Endodermal cell (in vitro differentiated cells): Measurements from ENCODE around the gene TMIGD3. TPM values are rescaled to one million over a fixed set of nuclear protein-coding genes. Genes with fewer than 3 reads are reported as not detected.

Experiments
- DNase-seq: peaks from one replicate; pipeline ENCODE4 v3.0.0-alpha.2; 2017
- H3K27ac ChIP-seq: 2 replicates; pipeline ENCODE4 v1.5.1; 2013; ENCODE audit warnings: mild to moderate bottlenecking, low read depth, low read length, moderate library complexity
- H3K27me3 ChIP-seq: 2 replicates; pipeline ENCODE4 v1.6.1; 2013; ENCODE audit warnings: mild to moderate bottlenecking, low read length, moderate library complexity; ENCODE audit not compliant: insufficient read depth, control insufficient read depth, poor library complexity, severe bottlenecking
- H3K36me3 ChIP-seq: 2 replicates; pipeline ENCODE4 v1.7.0; 2013; ENCODE audit warnings: mild to moderate bottlenecking, low read length, moderate library complexity; ENCODE audit not compliant: control insufficient read depth, insufficient read depth
- H3K4me1 ChIP-seq: one replicate; pipeline ENCODE4 v1.7.0; 2013; ENCODE audit warnings: low read length; ENCODE audit not compliant: control insufficient read depth, insufficient read depth
- H3K4me3 ChIP-seq: 2 replicates; pipeline ENCODE4 v1.5.1; 2013; ENCODE audit warnings: mild to moderate bottlenecking, low read length, moderate library complexity
- H3K9ac ChIP-seq: 2 replicates; pipeline ENCODE4 v1.6.1; 2013; ENCODE audit warnings: mild to moderate bottlenecking, low read length, moderate library complexity; ENCODE audit not compliant: poor library complexity, severe bottlenecking; ENCODE audit errors: extremely low read depth
- H3K9me3 ChIP-seq: 2 replicates; pipeline ENCODE4 v1.6.1; 2013; ENCODE audit warnings: mild to moderate bottlenecking, low read length, moderate library complexity; ENCODE audit not compliant: control insufficient read depth
- H3K27ac Mint-ChIP-seq: 2 replicates; pipeline ENCODE4 v1.8.0; 2020; ENCODE audit warnings: mixed read lengths
- H3K27me3 Mint-ChIP-seq: 2 replicates; pipeline ENCODE4 v1.8.0; 2021; ENCODE audit warnings: mild to moderate bottlenecking, mixed read lengths; ENCODE audit not compliant: insufficient read depth
- H3K36me3 Mint-ChIP-seq: 2 replicates; pipeline ENCODE4 v1.8.0; 2020; ENCODE audit warnings: low read depth, mixed read lengths
- H3K4me1 Mint-ChIP-seq: 2 replicates; pipeline ENCODE4 v1.8.0; 2020; ENCODE audit warnings: mixed read lengths
- H3K4me3 Mint-ChIP-seq: 2 replicates; pipeline ENCODE4 v1.8.0; 2020; ENCODE audit warnings: mild to moderate bottlenecking, moderate library complexity, mixed read lengths
- H3K9me3 Mint-ChIP-seq: 2 replicates; pipeline ENCODE4 v1.8.0; 2020; ENCODE audit warnings: mild to moderate bottlenecking, mixed read lengths
- CTCF ChIP-seq: fragments of 200-600 bp; sonication (generic); conservative IDR thresholded peaks from 2 replicates; pipeline ENCODE4 v1.5.0; 2021; ENCODE audit warnings: antibody characterized with exemption, mild to moderate bottlenecking
- WGBS, 2 experiments: methylation state at CpG; one replicate each; pipeline versions ENCODE4 v1.1.5 to v1.1.7; 2013; ENCODE audit warnings: missing lambda C conversion rate in 2 of 2, mixed read lengths in 1 of 2; ENCODE audit not compliant: insufficient coverage in 1 of 2, insufficient read length in 1 of 2; 5-methylcytosine and 5-hydroxymethylcytosine counted together
- total RNA-seq, 2 donors: library from RNA; stranded (reverse); fragmentation: NEBNext Ultra II Directional in 1 of 2; extraction: Animal tissue kit (Norgen Biotek cat#: 25700) in 1 of 2; gene quantifications; 2 replicates in 1 of 2; 3 replicates in 1 of 2; pipeline ENCODE4 v1.2.1, GENCODE V29; 2021

TMIGD3 gene
- total RNA-seq, 2 donors from 2014 or later = not detected

- Mint-ChIP-seq H3K36me3 (no peaks in the 10 kb centered on the region), H3K27me3 (no peaks in the 10 kb centered on the region), H3K9me3 (no peaks in the 10 kb centered on the region), H3K4me1 (peaks cover 10% of the 10 kb centered on the region), H3K27ac (no peak overlapping the region), H3K4me3 (no peak overlapping the region)
- Histone ChIP-seq H3K4me1 (peaks cover 8% of the 10 kb centered on the region), H3K27me3 (peaks cover 4% of the 10 kb centered on the region), H3K9ac (no peak overlapping the region), H3K36me3 (no peaks in the 10 kb centered on the region), H3K27ac (no peak overlapping the region), H3K9me3 (no peaks in the 10 kb centered on the region), H3K4me3 (no peak overlapping the region)
- TF ChIP-seq CTCF = no peak
- WGBS, 2 experiments = 93 to 94% methylated on average over 6 of the region's 6 CpGs
- DNase-seq = no peak
These were observed 2.2 kb upstream of the TMIGD3 start for GRCh38 chr1:111505641-111506119.

- DNase-seq = no peak
- Mint-ChIP-seq H3K36me3 (no peaks in the 10 kb centered on the region), H3K27ac (no peak overlapping the region), H3K27me3 (no peaks in the 10 kb centered on the region), H3K4me1 (peaks cover 8% of the 10 kb centered on the region), H3K9me3 (no peaks in the 10 kb centered on the region), H3K4me3 (no peak overlapping the region)
- no peak for TF ChIP-seq CTCF
- H3K27ac ChIP-seq = no peak overlapping the region
- H3K4me3 ChIP-seq = no peak overlapping the region
- no peaks in the 10 kb centered on the region for H3K36me3 ChIP-seq
- H3K27me3 ChIP-seq = peaks cover 4% of the 10 kb centered on the region
- H3K9ac ChIP-seq = no peak overlapping the region
- no peaks in the 10 kb centered on the region for H3K9me3 ChIP-seq
- 70 to 77% methylated on average over 4 to 6 of the region's 6 CpGs for WGBS, 2 experiments
- H3K4me1 ChIP-seq = peaks cover 8% of the 10 kb centered on the region
These were observed 664 bp upstream of the TMIGD3 start for GRCh38 chr1:111504097-111504496.

GRCh38 chr1:111501645-111502044 lies 1.8 kb downstream of the TMIGD3 start:
- Histone ChIP-seq H3K9me3 (no peaks in the 10 kb centered on the region), H3K4me3 (no peak overlapping the region), H3K27me3 (peaks cover 4% of the 10 kb centered on the region), H3K9ac (no peak overlapping the region), H3K4me1 (no peaks in the 10 kb centered on the region), H3K27ac (no peak overlapping the region), H3K36me3 (no peaks in the 10 kb centered on the region)
- Mint-ChIP-seq H3K4me3 (no peak overlapping the region), H3K9me3 (peaks cover under 1% of the 10 kb centered on the region), H3K27me3 (no peaks in the 10 kb centered on the region), H3K27ac (no peak overlapping the region), H3K4me1 (no peaks in the 10 kb centered on the region), H3K36me3 (no peaks in the 10 kb centered on the region)
- no peak for DNase-seq
- no peak for TF ChIP-seq CTCF
- WGBS, 2 experiments = 93 to 100% methylated on average over 2 to 6 of the region's 7 CpGs
